ENCODE data around the gene NEMP2.
"Not testable (repeated sequence)": the region's sequence is repeated elsewhere in the genome, so short reads cannot be mapped to it uniquely, and the experiment has no call there.

Gene NEMP2

DNA sequence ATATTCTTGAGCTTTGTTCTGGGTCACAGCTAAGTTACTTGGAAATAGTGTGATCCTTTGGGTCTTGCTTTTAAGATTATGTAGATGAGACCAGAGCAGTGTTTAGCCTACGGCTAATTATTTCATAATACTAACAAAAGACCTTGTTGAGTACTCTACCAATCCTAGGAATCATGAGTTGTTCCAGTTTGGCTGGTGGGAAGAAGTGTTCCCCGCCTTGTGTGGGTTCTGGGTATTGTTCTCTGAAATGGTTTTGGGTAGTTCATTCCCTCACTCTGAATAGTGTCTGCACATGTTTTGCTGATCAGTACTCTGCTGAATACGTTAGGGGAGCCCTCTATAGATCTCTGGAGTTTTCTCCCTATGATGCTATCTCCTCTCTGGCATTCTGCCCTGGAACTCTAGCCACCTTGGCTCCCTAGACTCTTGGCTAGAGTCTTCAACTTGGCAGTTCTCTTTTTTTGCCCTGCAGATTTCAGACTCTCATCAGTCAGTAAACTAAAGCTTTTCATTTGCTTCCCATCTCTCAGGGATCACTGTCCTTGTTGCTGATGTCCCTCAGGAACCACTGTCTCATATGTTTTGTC lies 48.4 kb downstream of the NEMP2 start:
- in situ Hi-C loops (cut with MboI; ENCODE audit: low sequenced_read_pairs): no loop called here
- peaks cover 4% of the 10 kb centered on the region; the same call in 1 of the 2 replicates for H3K4me1 ChIP-seq
- H3K9me3 ChIP-seq: no peaks in the 10 kb centered on the region
- DNase-seq (ENCODE audit: low spot score in 2 of 2): peak; percentile 29 to 60
- no peaks in the 10 kb centered on the region for H3K27me3 ChIP-seq (ENCODE audit: low read depth)
- no peak overlapping the region for H3K4me3 ChIP-seq
- no peaks in the 10 kb centered on the region for H3K36me3 ChIP-seq (replicated peaks)

DNA sequence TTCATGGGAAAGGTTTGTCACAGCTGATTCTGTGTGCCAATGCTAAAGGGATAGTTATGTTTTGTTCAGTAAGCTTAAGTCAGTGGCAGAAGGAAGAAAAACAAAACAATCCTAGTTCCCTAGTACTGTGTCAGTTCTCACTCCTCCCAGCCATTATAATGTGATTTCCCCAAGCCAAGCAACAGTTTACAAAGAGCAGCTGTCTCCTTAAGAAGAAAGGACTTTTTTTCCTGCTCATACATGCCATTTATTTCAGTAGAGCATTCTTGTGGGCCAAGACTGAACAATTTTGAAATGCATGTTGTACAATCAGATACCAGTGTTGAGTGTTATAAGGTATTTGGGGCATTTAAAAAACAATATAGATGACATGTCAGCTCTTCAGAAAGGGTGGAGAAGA lies 52.1 kb downstream of the NEMP2 start:
- no peak for DNase-seq (ENCODE audit: low spot score in 2 of 2)
- H3K36me3 ChIP-seq (replicated peaks): no peaks in the 10 kb centered on the region
- no peak overlapping the region for H3K4me3 ChIP-seq
- H3K4me1 ChIP-seq: peaks cover 4% of the 10 kb centered on the region; the same call in 1 of the 2 replicates
- in situ Hi-C loops (cut with MboI; ENCODE audit: low sequenced_read_pairs): no loop called here
- H3K9me3 ChIP-seq: no peaks in the 10 kb centered on the region
- no peaks in the 10 kb centered on the region for H3K27me3 ChIP-seq (ENCODE audit: low read depth)

DNA sequence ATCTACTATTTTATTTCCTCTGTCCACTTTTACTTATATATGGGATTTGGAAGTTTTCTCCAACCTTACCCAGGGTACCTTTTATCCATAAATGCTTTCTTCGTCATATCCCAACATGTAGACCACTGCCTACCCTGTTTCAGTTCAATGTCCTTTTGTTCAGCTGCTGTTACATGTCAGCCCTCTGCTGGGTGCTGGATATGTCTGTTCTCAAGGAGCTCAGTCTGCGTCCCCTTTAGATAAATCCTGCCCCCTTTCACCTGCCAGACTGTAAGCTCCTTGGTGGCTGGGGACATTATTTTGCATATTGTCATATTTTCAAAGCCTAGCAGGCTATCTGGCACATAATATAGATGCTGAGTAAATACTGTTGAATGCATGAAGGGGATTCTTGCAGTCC lies 53.2 kb downstream of the NEMP2 start:
- DNase-seq (ENCODE audit: low spot score in 2 of 2): no peak
- no peaks in the 10 kb centered on the region for H3K9me3 ChIP-seq
- peaks cover 4% of the 10 kb centered on the region; the same call in 1 of the 2 replicates for H3K4me1 ChIP-seq
- H3K4me3 ChIP-seq: no peak overlapping the region
- in situ Hi-C loops (cut with MboI; ENCODE audit: low sequenced_read_pairs): no loop called here
- no peaks in the 10 kb centered on the region for H3K27me3 ChIP-seq (ENCODE audit: low read depth)
- no peaks in the 10 kb centered on the region for H3K36me3 ChIP-seq (replicated peaks)

DNA sequence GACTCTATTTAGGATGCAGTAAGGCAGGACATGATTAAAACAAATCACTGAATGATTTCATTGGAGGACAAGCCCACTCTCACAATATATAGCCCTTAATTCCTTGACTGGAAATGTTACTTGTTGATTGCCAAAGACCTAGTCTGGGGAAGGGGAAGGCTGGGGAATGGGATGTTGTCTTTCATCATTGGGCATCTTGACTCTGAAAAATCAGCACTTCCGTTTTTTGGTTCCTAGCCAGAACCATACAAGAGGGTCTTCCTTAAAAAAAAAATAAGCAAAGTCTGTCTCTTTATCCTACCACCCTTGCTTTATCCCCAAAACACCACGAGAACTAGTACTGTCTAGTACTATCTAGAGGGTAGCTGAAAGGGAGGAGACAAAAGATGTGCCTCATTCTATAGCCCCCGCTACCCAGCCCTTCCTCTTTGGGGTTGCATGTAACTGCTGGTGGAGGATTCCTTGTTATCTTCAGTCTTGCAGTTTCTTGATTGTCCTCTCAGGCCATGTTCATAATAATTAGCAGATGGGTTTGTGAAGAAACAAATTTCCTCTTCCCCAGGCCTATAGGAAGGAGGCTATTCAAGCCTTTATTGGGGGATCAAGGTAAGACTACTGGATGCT lies 55.8 kb downstream of the NEMP2 start:
- Histone ChIP-seq H3K4me1 (no peaks in the 10 kb centered on the region), H3K9me3 (no peaks in the 10 kb centered on the region), H3K36me3 (replicated peaks) (no peaks in the 10 kb centered on the region), H3K4me3 (no peak overlapping the region), H3K27me3 (ENCODE audit: low read depth) (no peaks in the 10 kb centered on the region)
- in situ Hi-C loops (cut with MboI; ENCODE audit: low sequenced_read_pairs): no loop called here
- DNase-seq (ENCODE audit: low spot score in 2 of 2): no peak

- H3K4me1 ChIP-seq: no peaks in the 10 kb centered on the region
- no peaks in the 10 kb centered on the region for H3K36me3 ChIP-seq (replicated peaks)
- no peak for DNase-seq (ENCODE audit: low spot score in 2 of 2)
- no peak overlapping the region for H3K4me3 ChIP-seq
- no peaks in the 10 kb centered on the region for H3K9me3 ChIP-seq
- in situ Hi-C loops (cut with MboI; ENCODE audit: low sequenced_read_pairs): no loop called here
- no peaks in the 10 kb centered on the region for H3K27me3 ChIP-seq (ENCODE audit: low read depth)
Observed at GRCh38 chr2:190477661-190478454, 56.7 kb downstream of the NEMP2 start.

GRCh38 chr2:190470256-190470826 lies 64.2 kb downstream of the NEMP2 start:
- in situ Hi-C loops (cut with MboI; ENCODE audit: low sequenced_read_pairs): no loop called here
- DNase-seq (ENCODE audit: low spot score in 2 of 2): no peak
- H3K36me3 ChIP-seq (replicated peaks): no peaks in the 10 kb centered on the region
- no peaks in the 10 kb centered on the region for H3K27me3 ChIP-seq (ENCODE audit: low read depth)
- H3K4me3 ChIP-seq: no peak overlapping the region
- H3K4me1 ChIP-seq: peaks cover 30% of the 10 kb centered on the region
- no peaks in the 10 kb centered on the region for H3K9me3 ChIP-seq

GRCh38 chr2:190469771-190470170 lies 64.8 kb downstream of the NEMP2 start:
- no peak overlapping the region for H3K4me3 ChIP-seq
- in situ Hi-C loops (cut with MboI; ENCODE audit: low sequenced_read_pairs): no loop called here
- DNase-seq (ENCODE audit: low spot score in 2 of 2): no peak

DNA sequence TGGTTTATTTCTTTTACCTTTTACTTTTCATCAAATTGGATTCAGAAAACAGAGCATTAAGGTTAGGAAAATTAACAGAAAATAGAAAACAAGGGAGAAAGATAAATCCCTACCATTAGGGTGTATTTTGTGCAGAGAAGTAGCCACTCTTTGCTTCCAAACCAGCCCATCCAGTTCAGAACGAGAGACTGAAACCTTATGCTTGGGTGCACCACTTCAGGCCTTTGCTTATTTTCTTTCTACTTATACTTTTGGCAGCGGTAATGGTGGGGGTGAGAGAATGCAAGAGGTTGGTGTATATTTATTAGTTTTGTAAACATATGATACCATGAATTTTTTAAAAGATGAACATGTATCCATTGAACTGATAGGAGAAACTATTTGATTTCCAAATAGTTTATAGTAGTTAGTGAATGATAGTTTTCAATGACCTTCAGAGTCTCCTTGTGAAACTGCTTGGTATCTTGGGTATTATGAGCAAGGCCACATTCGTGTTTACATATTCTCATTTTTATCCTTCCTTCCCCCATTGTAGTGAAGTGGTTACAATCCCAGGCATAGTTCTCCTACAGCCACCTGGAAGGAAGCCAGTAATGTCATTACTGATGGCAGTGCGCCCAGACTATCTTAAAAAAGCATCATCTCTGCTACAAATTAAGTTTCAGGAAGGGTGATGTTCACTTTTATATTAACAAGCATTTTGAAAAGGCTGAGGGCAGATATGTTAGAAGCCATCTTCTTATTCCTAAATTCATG lies 65.5 kb downstream of the NEMP2 start:
- DNase-seq (ENCODE audit: low spot score in 2 of 2): peak; percentile 69 to 85
- H3K4me3 ChIP-seq: no peak overlapping the region

More at GRCh38 chr2:190469771-190470170, 64.8 kb downstream of the NEMP2 start:
- H3K27me3 ChIP-seq (ENCODE audit: low read depth): no peaks in the 10 kb centered on the region
- H3K9me3 ChIP-seq: no peaks in the 10 kb centered on the region
- no peaks in the 10 kb centered on the region for H3K36me3 ChIP-seq (replicated peaks)
- H3K4me1 ChIP-seq: peaks cover 30% of the 10 kb centered on the region

DNA sequence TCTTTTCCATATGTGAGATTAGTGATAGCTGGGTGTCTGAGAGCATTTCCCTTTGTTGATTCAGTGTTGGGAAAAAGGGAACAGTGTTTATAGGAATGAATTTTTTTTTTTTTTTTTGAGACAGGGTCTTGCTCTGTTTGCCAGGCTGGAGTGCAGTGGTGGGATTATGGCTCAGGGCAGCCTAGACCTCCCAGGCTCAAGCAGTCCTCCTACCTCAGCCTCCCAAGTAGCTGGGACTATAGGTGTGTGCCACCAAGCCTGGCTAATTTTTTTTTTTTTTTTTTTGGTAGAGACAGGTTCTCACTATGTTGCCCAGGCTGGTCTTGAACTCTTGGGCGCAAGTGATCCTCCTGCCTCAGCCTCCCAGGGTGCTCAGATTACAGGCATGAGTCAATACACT lies 66.2 kb downstream of the NEMP2 start:
- H3K4me1 ChIP-seq: peaks cover 30% of the 10 kb centered on the region
- H3K27me3 ChIP-seq (ENCODE audit: low read depth); DNase-seq (ENCODE audit: low spot score in 2 of 2); H3K9me3 ChIP-seq; H3K36me3 ChIP-seq (replicated peaks); H3K4me3 ChIP-seq; in situ Hi-C loops (cut with MboI; ENCODE audit: low sequenced_read_pairs): not testable (repeated sequence)

More for the DNA sequence above, 65.5 kb downstream of the NEMP2 start:
- H3K4me1 ChIP-seq: peaks cover 30% of the 10 kb centered on the region
- no peaks in the 10 kb centered on the region for H3K9me3 ChIP-seq
- in situ Hi-C loops (cut with MboI; ENCODE audit: low sequenced_read_pairs): no loop called here
- H3K27me3 ChIP-seq (ENCODE audit: low read depth): no peaks in the 10 kb centered on the region
- H3K36me3 ChIP-seq (replicated peaks): no peaks in the 10 kb centered on the region

- in situ Hi-C loops (cut with MboI; ENCODE audit: low sequenced_read_pairs): no loop called here
- no peak for DNase-seq (ENCODE audit: low spot score in 2 of 2)
Observed at GRCh38 chr2:190467575-190468083, 66.9 kb downstream of the NEMP2 start.

DNA sequence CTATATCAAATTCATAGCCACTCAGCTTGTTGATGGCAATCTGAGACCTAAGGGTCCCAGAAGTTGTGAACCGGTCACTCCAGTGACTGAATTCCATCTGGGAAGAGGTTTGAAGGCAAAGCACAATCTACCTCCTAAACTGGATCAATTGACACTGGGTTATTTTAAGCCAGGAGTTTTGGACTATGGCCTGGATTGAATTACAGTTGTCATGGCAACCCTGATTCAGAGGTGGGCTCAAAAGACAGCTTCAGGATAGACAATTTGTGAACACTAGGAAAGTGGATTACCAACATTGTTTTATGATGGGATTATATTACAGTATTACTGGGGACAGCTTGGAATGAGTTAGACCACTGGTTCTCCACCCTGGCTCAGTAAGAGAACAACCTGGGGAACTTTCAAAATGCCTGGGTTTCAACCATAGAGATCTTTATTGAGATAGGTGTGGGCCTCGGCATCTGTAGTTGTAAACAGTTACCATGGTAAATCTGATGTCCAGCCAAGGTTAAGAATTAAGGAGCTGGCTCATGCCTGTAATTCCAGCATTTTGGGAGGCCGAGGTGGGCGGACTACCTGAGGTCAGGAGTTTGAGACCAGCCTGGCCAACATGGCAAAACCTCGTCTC lies 67.6 kb downstream of the NEMP2 start:
- H3K4me3 ChIP-seq: no peak overlapping the region
- H3K36me3 ChIP-seq (replicated peaks): no peaks in the 10 kb centered on the region
- H3K4me1 ChIP-seq: peaks cover 30% of the 10 kb centered on the region
- H3K9me3 ChIP-seq: no peaks in the 10 kb centered on the region
- DNase-seq (ENCODE audit: low spot score in 2 of 2): peak; percentile 52 to 63
- in situ Hi-C loops (cut with MboI; ENCODE audit: low sequenced_read_pairs): no loop called here
- H3K27me3 ChIP-seq (ENCODE audit: low read depth): no peaks in the 10 kb centered on the region

More at GRCh38 chr2:190467575-190468083, 66.9 kb downstream of the NEMP2 start:
- H3K27me3 ChIP-seq (ENCODE audit: low read depth): no peaks in the 10 kb centered on the region
- no peaks in the 10 kb centered on the region for H3K9me3 ChIP-seq
- H3K36me3 ChIP-seq (replicated peaks): no peaks in the 10 kb centered on the region
- peaks cover 30% of the 10 kb centered on the region for H3K4me1 ChIP-seq
- H3K4me3 ChIP-seq: no peak overlapping the region

GRCh38 chr2:190465060-190465459 lies 69.5 kb downstream of the NEMP2 start:
- no peaks in the 10 kb centered on the region for H3K36me3 ChIP-seq (replicated peaks)
- in situ Hi-C loops (cut with MboI; ENCODE audit: low sequenced_read_pairs): no loop called here

GRCh38 chr2:190462611-190463010 lies 71.9 kb downstream of the NEMP2 start:
- Histone ChIP-seq H3K9me3 (no peaks in the 10 kb centered on the region), H3K4me3 (no peak overlapping the region), H3K27me3 (ENCODE audit: low read depth) (no peaks in the 10 kb centered on the region), H3K36me3 (replicated peaks) (no peaks in the 10 kb centered on the region), H3K4me1 (peaks cover 11% of the 10 kb centered on the region)
- in situ Hi-C loops (cut with MboI; ENCODE audit: low sequenced_read_pairs): no loop called here
- DNase-seq (ENCODE audit: low spot score in 2 of 2): no peak

More at GRCh38 chr2:190465060-190465459, 69.5 kb downstream of the NEMP2 start:
- Histone ChIP-seq H3K27me3 (ENCODE audit: low read depth) (no peaks in the 10 kb centered on the region), H3K9me3 (no peaks in the 10 kb centered on the region), H3K4me3 (no peak overlapping the region), H3K4me1 (peaks cover 30% of the 10 kb centered on the region)
- no peak for DNase-seq (ENCODE audit: low spot score in 2 of 2)
